Type B pancreatic cell (in vitro differentiated cells): ENCODE measurements around the gene SUPT4H1. TPM values are rescaled to one million over a fixed set of nuclear protein-coding genes. Genes with fewer than 3 reads are reported as not detected.

Source experiments
- DNase-seq: peaks from one replicate; pipeline ENCODE4 v3.0.0; 2021; ENCODE audit warnings: mixed read lengths; ENCODE audit not compliant: unreplicated experiment; ENCODE audit errors: extremely low spot score
- H3K27ac Mint-ChIP-seq: 2 replicates; pipeline ENCODE4 v1.8.0; 2021; ENCODE audit warnings: mild to moderate bottlenecking, mixed read lengths
- H3K27me3 Mint-ChIP-seq: 2 replicates; pipeline ENCODE4 v1.8.0; 2021; ENCODE audit warnings: mixed read lengths
- H3K36me3 Mint-ChIP-seq: 2 replicates; pipeline ENCODE4 v1.8.0; 2021; ENCODE audit warnings: mixed read lengths
- H3K4me1 Mint-ChIP-seq: one replicate; pipeline ENCODE4 v1.8.0; 2021; ENCODE audit warnings: mixed read lengths; ENCODE audit not compliant: unreplicated experiment
- H3K4me3 Mint-ChIP-seq: 2 replicates; pipeline ENCODE4 v1.8.0; 2021; ENCODE audit warnings: mild to moderate bottlenecking, mixed read lengths
- H3K9me3 Mint-ChIP-seq: 2 replicates; pipeline ENCODE4 v1.8.0; 2021; ENCODE audit warnings: mixed read lengths
- total RNA-seq: library from RNA; stranded (reverse); gene quantifications from 2 replicates; pipeline ENCODE4 v1.2.1, GENCODE V29; 2021; ENCODE audit warnings: low replicate concordance
- TF ChIP-seq, protein P1 (sequence below): fragments of 200-600 bp; sonication (generic); conservative IDR thresholded peaks from 2 replicates; pipeline ENCODE4 v1.5.0; 2021; ENCODE audit warnings: antibody characterized with exemption, mild to moderate bottlenecking

Gene SUPT4H1
- total RNA-seq, 1 donor from 2014 or later: 82.9 TPM

DNA sequence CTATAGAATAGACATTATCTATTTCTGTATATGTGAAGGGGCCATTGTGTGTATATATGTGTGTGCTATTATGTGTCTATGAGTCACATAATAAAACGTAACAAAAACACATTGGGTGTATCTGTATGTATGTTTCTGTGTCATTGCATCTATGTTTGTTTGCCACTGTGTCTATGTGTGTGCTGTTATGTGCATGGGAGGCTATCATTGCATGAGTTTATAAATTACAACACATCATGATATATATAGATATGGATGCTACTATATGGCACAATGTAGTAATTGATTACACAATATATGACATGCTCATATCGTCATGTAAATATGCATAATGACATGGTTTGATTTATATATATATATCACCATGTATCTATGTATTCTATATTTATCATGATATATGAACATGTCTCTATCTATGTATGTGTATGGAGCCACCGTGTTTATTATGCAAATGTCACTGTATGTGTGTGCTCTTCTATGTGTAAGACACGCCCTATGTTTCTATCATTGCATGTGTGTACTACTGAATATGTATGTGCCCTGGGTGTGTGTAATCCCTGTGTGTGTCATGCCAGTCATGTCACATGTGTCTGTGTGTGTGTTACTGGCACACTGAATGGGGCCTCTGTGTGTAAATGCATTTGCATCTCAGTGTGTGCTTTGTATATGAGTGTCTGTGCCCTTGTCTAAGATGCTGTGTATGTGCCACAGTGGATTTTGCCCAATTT, 22.0 kb downstream of the SUPT4H1 start:
- peaks cover 17% of the 10 kb centered on the region for H3K27me3 Mint-ChIP-seq
- peaks cover 22% of the 10 kb centered on the region for H3K4me1 Mint-ChIP-seq
- TF ChIP-seq, protein P1, sequence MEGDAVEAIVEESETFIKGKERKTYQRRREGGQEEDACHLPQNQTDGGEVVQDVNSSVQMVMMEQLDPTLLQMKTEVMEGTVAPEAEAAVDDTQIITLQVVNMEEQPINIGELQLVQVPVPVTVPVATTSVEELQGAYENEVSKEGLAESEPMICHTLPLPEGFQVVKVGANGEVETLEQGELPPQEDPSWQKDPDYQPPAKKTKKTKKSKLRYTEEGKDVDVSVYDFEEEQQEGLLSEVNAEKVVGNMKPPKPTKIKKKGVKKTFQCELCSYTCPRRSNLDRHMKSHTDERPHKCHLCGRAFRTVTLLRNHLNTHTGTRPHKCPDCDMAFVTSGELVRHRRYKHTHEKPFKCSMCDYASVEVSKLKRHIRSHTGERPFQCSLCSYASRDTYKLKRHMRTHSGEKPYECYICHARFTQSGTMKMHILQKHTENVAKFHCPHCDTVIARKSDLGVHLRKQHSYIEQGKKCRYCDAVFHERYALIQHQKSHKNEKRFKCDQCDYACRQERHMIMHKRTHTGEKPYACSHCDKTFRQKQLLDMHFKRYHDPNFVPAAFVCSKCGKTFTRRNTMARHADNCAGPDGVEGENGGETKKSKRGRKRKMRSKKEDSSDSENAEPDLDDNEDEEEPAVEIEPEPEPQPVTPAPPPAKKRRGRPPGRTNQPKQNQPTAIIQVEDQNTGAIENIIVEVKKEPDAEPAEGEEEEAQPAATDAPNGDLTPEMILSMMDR: no peak
- no peak overlapping the region for H3K4me3 Mint-ChIP-seq
- no peaks in the 10 kb centered on the region for H3K9me3 Mint-ChIP-seq
- H3K36me3 Mint-ChIP-seq: no peaks in the 10 kb centered on the region
- no peak for DNase-seq
- no peak overlapping the region for H3K27ac Mint-ChIP-seq

DNA sequence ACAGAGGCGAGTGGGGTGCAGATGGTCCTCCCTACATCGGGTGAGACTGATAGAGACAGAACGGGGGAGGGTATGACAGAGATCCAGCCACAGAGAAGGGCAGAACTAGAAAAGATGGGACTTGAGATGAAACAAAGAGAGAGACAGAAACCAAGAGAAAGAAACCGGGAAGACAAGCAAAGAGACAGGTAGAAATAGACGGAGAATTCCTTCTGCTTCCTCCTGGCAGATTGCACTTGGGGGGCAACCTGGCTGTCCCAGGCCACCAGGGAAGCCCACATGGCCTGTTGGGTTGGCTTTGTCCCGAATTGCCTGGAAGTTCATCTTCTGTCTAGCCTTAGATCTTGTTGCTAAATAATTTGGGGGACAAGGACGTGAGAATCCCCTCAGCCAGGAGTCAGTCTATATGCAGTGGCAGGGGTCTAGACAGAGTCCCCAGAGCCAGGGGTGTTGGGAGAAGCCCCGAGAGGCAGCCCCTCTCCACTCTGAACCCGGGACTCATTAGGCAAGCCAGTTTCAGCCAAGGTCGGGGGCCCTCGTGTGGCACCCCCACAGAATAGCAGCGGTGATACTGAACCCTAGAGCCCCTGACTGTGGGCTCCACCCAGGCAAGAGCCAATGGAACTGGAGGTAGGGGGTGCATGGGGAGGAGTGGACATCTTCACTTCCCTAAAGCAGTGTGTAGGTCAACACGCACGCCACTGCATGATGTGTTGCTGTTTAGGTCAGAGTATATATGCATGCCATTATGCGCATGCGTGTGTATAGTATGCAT, 22.8 kb downstream of the SUPT4H1 start:
- H3K4me1 Mint-ChIP-seq: peaks cover 23% of the 10 kb centered on the region
- H3K4me3 Mint-ChIP-seq: peak overlapping the region; percentile 69
- H3K9me3 Mint-ChIP-seq: no peaks in the 10 kb centered on the region
- H3K27me3 Mint-ChIP-seq: peaks cover 17% of the 10 kb centered on the region
- H3K27ac Mint-ChIP-seq: no peak overlapping the region
- no peaks in the 10 kb centered on the region for H3K36me3 Mint-ChIP-seq
- no peak for DNase-seq
- TF ChIP-seq, protein P1: peak; percentile 26

DNA sequence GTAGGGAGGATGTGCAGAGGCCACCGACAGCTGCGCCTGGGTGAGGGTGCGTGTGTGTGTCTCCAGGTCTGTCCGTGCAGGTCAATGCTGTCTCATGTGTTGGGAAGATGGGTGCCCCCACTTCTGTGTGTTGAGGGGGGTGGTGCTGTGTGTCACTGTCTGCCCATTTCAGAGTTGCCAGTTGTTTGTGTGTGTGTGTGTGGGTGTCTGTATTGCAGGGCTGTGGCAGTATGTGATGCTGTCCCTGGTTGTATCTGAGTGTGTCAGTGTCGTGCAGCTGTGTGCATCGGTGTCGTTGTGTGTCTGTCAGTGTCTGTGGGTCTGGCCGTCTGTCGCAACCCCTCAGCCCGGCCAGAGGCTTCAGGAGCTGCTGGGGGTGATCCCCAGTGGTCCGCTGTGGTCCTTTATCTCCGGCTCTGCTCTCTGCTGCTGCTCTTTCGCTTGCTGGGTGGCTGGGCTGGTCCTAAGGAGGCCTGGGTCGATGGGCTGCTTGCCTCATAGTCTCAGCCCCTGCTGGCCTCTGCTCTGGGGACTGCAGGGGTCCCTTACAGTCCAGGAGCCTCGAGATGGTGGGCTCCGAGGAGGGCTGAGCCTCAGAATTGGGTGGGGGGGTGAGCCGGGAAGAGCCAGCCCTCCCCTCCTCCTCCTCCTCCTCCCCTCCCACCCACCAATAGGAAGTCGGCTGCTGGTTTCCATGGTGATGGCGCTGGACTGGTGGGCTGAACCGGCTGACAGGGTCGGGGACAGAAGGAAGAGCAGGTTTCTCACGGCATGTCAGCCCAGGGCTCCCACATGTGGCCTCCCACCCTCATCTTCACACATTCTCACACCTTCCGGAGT, 23.6 kb downstream of the SUPT4H1 start, which contains the start of gene TSPOAP1:
TSPOAP1 (minus strand) TSS at position 601 of the 840 bp plus-strand sequence. CDS start 875 bp downstream, outside the sequence.
- no peaks in the 10 kb centered on the region for H3K9me3 Mint-ChIP-seq
- no peak within 1 kb of the TSS for H3K27ac Mint-ChIP-seq
- H3K4me3 Mint-ChIP-seq: peak within 1 kb of the TSS; percentile 69
- H3K4me1 Mint-ChIP-seq: peaks cover 23% of the 10 kb centered on the region
- peaks cover 17% of the 10 kb centered on the region for H3K27me3 Mint-ChIP-seq
- DNase-seq: no peak
- H3K36me3 Mint-ChIP-seq: no peaks in the 10 kb centered on the region
- TF ChIP-seq, protein P1: no peak

DNA sequence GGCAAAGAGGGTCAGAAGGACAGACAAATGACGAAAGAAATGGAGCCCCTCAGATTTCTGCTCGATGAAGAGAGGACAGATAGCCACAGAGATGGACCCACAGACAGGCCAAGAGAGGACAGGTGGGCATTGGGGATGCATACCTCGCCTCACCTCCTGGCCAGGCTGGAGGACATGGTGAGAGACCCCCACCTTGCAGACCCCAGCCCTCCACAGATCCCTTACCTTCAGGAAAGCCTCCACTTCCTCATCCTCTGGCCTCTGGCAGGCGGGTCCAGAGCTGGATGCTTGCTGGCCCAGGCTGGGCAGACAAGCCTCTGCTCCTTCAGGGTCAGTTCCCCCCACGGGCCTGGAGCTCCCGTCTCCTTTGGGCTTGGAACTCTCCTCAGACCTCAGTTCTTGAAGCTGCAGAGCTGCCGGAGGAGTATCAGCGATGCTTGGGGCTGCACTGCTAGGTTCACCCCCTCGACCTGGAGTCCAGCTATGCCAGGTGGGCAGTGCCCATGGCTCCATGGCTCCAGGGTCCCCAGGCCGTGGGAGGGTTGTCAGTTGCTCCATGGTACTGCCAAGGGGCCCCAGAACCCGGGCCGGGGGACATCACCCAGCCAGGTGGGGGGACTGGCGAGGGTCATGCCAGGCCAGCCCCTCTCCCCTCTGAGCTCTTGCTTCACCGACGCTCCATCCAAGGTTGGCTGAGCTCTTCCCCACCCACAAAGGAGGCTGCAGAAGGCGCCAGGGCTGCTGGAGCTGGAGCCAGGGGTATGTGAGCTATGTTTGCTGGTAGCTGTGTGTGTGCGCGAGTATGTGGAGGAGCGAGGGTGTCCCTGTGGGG, 24.4 kb downstream of the SUPT4H1 start:
- no peak for DNase-seq
- Mint-ChIP-seq H3K27me3 (peaks cover 17% of the 10 kb centered on the region), H3K4me3 (peak overlapping the region; percentile 69), H3K9me3 (no peaks in the 10 kb centered on the region), H3K36me3 (no peaks in the 10 kb centered on the region), H3K27ac (no peak overlapping the region), H3K4me1 (peaks cover 23% of the 10 kb centered on the region)
- TF ChIP-seq, protein P1: no peak
